Caco-2 (cell line): ENCODE results near the gene RIC3. TPM values are rescaled to one million over a fixed set of nuclear protein-coding genes. Genes with fewer than 3 reads are reported as not detected.

Source experiments
- BruUV-seq: library from RNA; stranded (reverse); fragments of 400-500 nt; replicated peaks from 2 replicates; lab custom pipeline; 2021; lab: Mats Ljungman, UMichigan
- CTCF ChIA-PET: fragments of 300-600 bp; sonication (Branson Sonifier 250); formaldehyde crosslinking; loops from one replicate; lab custom pipeline; 2022; ENCODE audit warnings: antibody characterized with exemption; lab: Charles Lee
- POLR2A ChIA-PET: fragments of 300-600 bp; sonication (Branson Sonifier 250); formaldehyde crosslinking; loops from one replicate; lab custom pipeline; 2022; ENCODE audit warnings: antibody characterized with exemption; lab: Charles Lee
- DNase-seq, 2 experiments: peaks; one replicate each; pipeline versions ENCODE4 v3.0.0 to v3.0.0-alpha.2; 2020 to 2022
- H3K27me3 ChIP-seq: replicated peaks from 2 replicates; pipeline ENCODE4 v1.6.0; 2011; ENCODE audit warnings: low read length; ENCODE audit not compliant: control insufficient read depth, insufficient read depth
- H3K36me3 ChIP-seq: 2 replicates; pipeline ENCODE4 v1.5.1; 2011; ENCODE audit warnings: low read length; ENCODE audit not compliant: control insufficient read depth, insufficient read depth
- H3K4me1 ChIP-seq: fragments of 250-450 bp; sonication (Bioruptor Pico); 2 replicates; pipeline ENCODE4 v1.5.1; 2020; ENCODE audit warnings: mild to moderate bottlenecking
- H3K4me3 ChIP-seq: 2 replicates; pipeline ENCODE4 v1.5.1; 2011; ENCODE audit warnings: low read depth, mild to moderate bottlenecking, control low read depth, low read length
- H3K9me3 ChIP-seq: fragments of 250-450 bp; sonication (Bioruptor Pico); 2 replicates; pipeline ENCODE4 v1.5.1; 2020; ENCODE audit warnings: mild to moderate bottlenecking, moderate library complexity
- H3K27ac Mint-ChIP-seq: one replicate; pipeline ENCODE4 v1.8.0; 2022; ENCODE audit warnings: mixed read lengths; ENCODE audit not compliant: unreplicated experiment
- H3K27me3 Mint-ChIP-seq: one replicate; pipeline ENCODE4 v1.8.0; 2022; ENCODE audit warnings: mixed read lengths; ENCODE audit not compliant: insufficient read depth, unreplicated experiment
- H3K36me3 Mint-ChIP-seq: one replicate; pipeline ENCODE4 v1.8.0; 2022; ENCODE audit warnings: mild to moderate bottlenecking, mixed read lengths; ENCODE audit not compliant: insufficient read depth, unreplicated experiment
- H3K4me1 Mint-ChIP-seq: one replicate; pipeline ENCODE4 v1.8.0; 2022; ENCODE audit warnings: low read depth, mixed read lengths; ENCODE audit not compliant: unreplicated experiment
- H3K4me3 Mint-ChIP-seq: one replicate; pipeline ENCODE4 v1.8.0; 2022; ENCODE audit warnings: mild to moderate bottlenecking, moderate library complexity, mixed read lengths; ENCODE audit not compliant: unreplicated experiment
- H3K9me3 Mint-ChIP-seq: one replicate; pipeline ENCODE4 v1.8.0; 2022; ENCODE audit warnings: mixed read lengths; ENCODE audit not compliant: unreplicated experiment
- intact Hi-C: fragments of 100-400 bp; cut with micrococcal nuclease; formaldehyde crosslinking; loops from one replicate; pipeline ENCODE4 v1.10.0; 2022; ENCODE audit not compliant: unreplicated experiment
- total RNA-seq: library from RNA; stranded (reverse); gene quantifications from 2 replicates; pipeline ENCODE4 v1.2.3, GENCODE V29; 2022
- TF ChIP-seq, protein P1 (sequence below), 2 experiments: fragments of 200-600 bp in 1 of 2; IDR thresholded peaks; 1 replicate in 1 of 2; 2 replicates in 1 of 2; pipeline versions ENCODE4 v1.5.1 to v1.8.0; 2011 to 2022; ENCODE audit warnings: antibody characterized with exemption in 1 of 2, control low read depth in 1 of 2, inconsistent platforms in 1 of 2, low read depth in 1 of 2, low read length in 1 of 2, mild to moderate bottlenecking in 1 of 2, moderate library complexity in 1 of 2; ENCODE audit not compliant: insufficient read depth in 1 of 2, severe bottlenecking in 1 of 2, unreplicated experiment in 1 of 2

Gene RIC3
- total RNA-seq, 1 experiment from 2014 or later = not detected

DNA sequence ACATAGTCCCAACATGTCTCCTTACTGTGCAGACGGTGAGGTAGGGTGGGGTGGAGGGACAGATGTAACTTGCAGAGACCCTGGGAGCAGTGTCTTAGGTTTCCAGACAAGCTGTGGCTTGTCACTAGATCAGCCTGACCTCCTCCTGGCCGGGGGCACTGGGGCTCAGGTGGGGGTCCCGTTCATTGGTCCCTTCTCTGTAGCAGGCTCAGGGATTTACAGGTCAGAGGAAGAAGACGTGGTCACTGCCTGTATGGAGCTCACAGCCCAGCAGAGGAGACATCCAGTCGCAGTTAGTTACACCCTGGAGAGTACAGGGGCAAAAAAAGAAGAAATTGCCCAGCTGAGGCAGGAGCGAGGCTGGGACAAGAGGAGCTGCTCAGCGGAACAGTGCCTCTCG, 109.8 kb downstream of the RIC3 start:
- no peak overlapping the region for H3K27ac Mint-ChIP-seq
- POLR2A ChIA-PET = no interaction called here
- H3K4me3 Mint-ChIP-seq = no peak overlapping the region
- CTCF ChIA-PET = no interaction called here
- Histone ChIP-seq H3K4me3 (no peak overlapping the region), H3K36me3 (no peaks in the 10 kb centered on the region), H3K9me3 (no peaks in the 10 kb centered on the region), H3K4me1 (no peaks in the 10 kb centered on the region; the same call in 1 of the 2 replicates), H3K27me3 (no peaks in the 10 kb centered on the region)
- H3K36me3 Mint-ChIP-seq = no peaks in the 10 kb centered on the region
- intact Hi-C loops = no loop called here
- no peaks in the 10 kb centered on the region for H3K4me1 Mint-ChIP-seq
- no peak for DNase-seq
- no TSS peak for BruUV-seq
- no peaks in the 10 kb centered on the region for H3K27me3 Mint-ChIP-seq
- no peaks in the 10 kb centered on the region for H3K9me3 Mint-ChIP-seq
- TF ChIP-seq, protein P1, sequence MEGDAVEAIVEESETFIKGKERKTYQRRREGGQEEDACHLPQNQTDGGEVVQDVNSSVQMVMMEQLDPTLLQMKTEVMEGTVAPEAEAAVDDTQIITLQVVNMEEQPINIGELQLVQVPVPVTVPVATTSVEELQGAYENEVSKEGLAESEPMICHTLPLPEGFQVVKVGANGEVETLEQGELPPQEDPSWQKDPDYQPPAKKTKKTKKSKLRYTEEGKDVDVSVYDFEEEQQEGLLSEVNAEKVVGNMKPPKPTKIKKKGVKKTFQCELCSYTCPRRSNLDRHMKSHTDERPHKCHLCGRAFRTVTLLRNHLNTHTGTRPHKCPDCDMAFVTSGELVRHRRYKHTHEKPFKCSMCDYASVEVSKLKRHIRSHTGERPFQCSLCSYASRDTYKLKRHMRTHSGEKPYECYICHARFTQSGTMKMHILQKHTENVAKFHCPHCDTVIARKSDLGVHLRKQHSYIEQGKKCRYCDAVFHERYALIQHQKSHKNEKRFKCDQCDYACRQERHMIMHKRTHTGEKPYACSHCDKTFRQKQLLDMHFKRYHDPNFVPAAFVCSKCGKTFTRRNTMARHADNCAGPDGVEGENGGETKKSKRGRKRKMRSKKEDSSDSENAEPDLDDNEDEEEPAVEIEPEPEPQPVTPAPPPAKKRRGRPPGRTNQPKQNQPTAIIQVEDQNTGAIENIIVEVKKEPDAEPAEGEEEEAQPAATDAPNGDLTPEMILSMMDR (IDR thresholded peaks at IDR 0.05; ENCODE audit: insufficient read depth in 1 of 2, low read depth in 1 of 2, low read length in 1 of 2, severe bottlenecking in 1 of 2, unreplicated experiment in 1 of 2) = no peak

DNA sequence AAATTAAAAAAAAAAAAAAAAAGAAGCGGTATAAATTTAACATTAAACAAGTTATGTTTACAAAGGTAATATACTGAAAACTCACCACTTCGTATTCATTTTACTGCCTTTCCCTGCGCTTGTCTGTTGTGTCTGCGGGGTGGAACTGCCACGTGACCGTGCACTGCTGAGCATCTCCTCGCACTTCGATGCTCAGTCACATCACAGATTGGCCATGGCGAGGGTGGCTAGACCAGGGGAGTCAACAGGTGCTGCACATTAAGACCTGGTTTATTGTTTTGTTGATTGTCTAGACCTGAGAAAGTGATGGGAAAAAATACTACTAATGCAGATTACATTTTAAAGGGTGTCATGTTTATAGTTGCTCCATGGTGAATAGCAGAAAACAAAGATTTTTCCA, 110.6 kb downstream of the RIC3 start:
- Mint-ChIP-seq H3K36me3 (no peaks in the 10 kb centered on the region), H3K4me1 (no peaks in the 10 kb centered on the region), H3K4me3 (no peak overlapping the region), H3K9me3 (no peaks in the 10 kb centered on the region), H3K27me3 (no peaks in the 10 kb centered on the region), H3K27ac (no peak overlapping the region)
- intact Hi-C loops = no loop called here
- POLR2A ChIA-PET = no interaction called here
- Histone ChIP-seq H3K9me3 (no peaks in the 10 kb centered on the region), H3K36me3 (no peaks in the 10 kb centered on the region), H3K4me1 (no peaks in the 10 kb centered on the region; the same call in 1 of the 2 replicates), H3K4me3 (no peak overlapping the region), H3K27me3 (no peaks in the 10 kb centered on the region)
- DNase-seq = no peak
- CTCF ChIA-PET = no interaction called here
- no TSS peak for BruUV-seq
- TF ChIP-seq, protein P1 (IDR thresholded peaks at IDR 0.05; ENCODE audit: insufficient read depth in 1 of 2, low read depth in 1 of 2, low read length in 1 of 2, severe bottlenecking in 1 of 2, unreplicated experiment in 1 of 2) = no peak

- Mint-ChIP-seq H3K36me3 (no peaks in the 10 kb centered on the region), H3K27me3 (no peaks in the 10 kb centered on the region), H3K4me1 (no peaks in the 10 kb centered on the region), H3K27ac (no peak overlapping the region), H3K4me3 (no peak overlapping the region), H3K9me3 (no peaks in the 10 kb centered on the region)
- Histone ChIP-seq H3K4me1 (no peaks in the 10 kb centered on the region; the same call in 1 of the 2 replicates), H3K36me3 (no peaks in the 10 kb centered on the region), H3K9me3 (no peaks in the 10 kb centered on the region), H3K27me3 (no peaks in the 10 kb centered on the region), H3K4me3 (no peak overlapping the region)
- ChIA-PET CTCF (interaction anchor here (1.0 to 1.3 kb wide), 2 partner anchors 11 to 42 kb away, joined by 3 to 5 read pairs; no protein-coding TSS in a partner anchor), POLR2A (no interaction called here)
- TF ChIP-seq, protein P1 (IDR thresholded peaks at IDR 0.05; ENCODE audit: insufficient read depth in 1 of 2, low read depth in 1 of 2, low read length in 1 of 2, severe bottlenecking in 1 of 2, unreplicated experiment in 1 of 2) = no peak
- BruUV-seq = no TSS peak
- intact Hi-C loops = no loop called here
- DNase-seq = no peak
Measured at GRCh38 chr11:8056810-8057463, 111.9 kb downstream of the RIC3 start.

Other genes with a start within 250 kb of the RIC3 start
- gene OR10A6, start 237.8 kb downstream of the RIC3 start, total RNA-seq = not detected in 2 replicates
- gene OR10A3, start 227.3 kb downstream of the RIC3 start, total RNA-seq = not detected in 2 replicates
- 0.14 and 0.20 TPM in 2 replicates for gene NLRP10, start 203.6 kb downstream of the RIC3 start, total RNA-seq
- gene EIF3F, start 181.7 kb downstream of the RIC3 start, total RNA-seq = 289 and 315 TPM in 2 replicates
- not detected in 2 replicates for gene TUB, start 87.8 kb downstream of the RIC3 start, total RNA-seq
- not detected in 2 replicates for gene LMO1, start 94.9 kb upstream of the RIC3 start, total RNA-seq